ENCODE measurements around the gene KLHL5. TPM values are rescaled to one million over a fixed set of nuclear protein-coding genes. Genes with fewer than 3 reads are reported as not detected.

KLHL5 gene
- polyA plus RNA-seq, 2 of the 4 experiments (the other 2 are of a cell fraction) = 62.4 to 108 TPM

DNA sequence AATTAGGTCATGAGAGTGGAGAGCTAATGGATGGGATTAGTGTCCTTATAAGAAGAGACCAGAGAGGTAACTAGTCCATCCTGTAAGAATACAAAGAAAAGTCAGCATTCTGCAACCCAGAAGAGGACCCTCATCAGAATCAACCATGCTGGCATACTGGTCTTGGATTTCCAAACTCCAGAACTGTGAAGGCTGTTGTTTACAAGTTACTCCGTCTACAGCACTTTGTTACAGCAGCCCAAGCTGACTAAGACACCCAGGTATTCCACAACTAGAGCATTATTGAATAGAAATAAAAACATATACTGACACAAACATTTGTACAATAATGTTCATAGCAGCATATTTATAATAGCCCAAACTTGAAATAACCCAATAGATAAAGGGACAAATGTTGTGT, 39.0 kb upstream of the KLHL5 start:
- H3K4me2 ChIP-seq = no peak overlapping the region
- TF ChIP-seq CHD4 (IDR thresholded peaks at IDR 0.05; ENCODE audit: borderline replicate concordance) (no peak), HEYL (CRISPR knock-in tag; IDR thresholded peaks at IDR 0.05) (no peak), ZSCAN20 (CRISPR knock-in tag; IDR thresholded peaks at IDR 0.05) (no peak), RCOR1 (IDR thresholded peaks at IDR 0.05; ENCODE audit: low read depth, low read length) (no peak), POLR2A (IDR thresholded peaks at IDR 0.05; ENCODE audit: low read length) (no peak), POLR2AphosphoS2 (conservative IDR thresholded peaks at IDR 0.05; ENCODE audit: low read length) (no peak), FOSL2 (IDR thresholded peaks at IDR 0.05) (no peak), FOSL2 (CRISPR knock-in tag; IDR thresholded peaks at IDR 0.05) (no peak), CHD2 (IDR thresholded peaks at IDR 0.05; ENCODE audit: low read length, partially characterized antibody) (no peak), JUN (IDR thresholded peaks at IDR 0.05) (no peak), EP300 (IDR thresholded peaks at IDR 0.05) (no peak), FOSB (CRISPR knock-in tag; IDR thresholded peaks at IDR 0.05) (no peak), SREBF2 (IDR thresholded peaks at IDR 0.05) (no peak)
- TF ChIP-seq, protein P1, sequence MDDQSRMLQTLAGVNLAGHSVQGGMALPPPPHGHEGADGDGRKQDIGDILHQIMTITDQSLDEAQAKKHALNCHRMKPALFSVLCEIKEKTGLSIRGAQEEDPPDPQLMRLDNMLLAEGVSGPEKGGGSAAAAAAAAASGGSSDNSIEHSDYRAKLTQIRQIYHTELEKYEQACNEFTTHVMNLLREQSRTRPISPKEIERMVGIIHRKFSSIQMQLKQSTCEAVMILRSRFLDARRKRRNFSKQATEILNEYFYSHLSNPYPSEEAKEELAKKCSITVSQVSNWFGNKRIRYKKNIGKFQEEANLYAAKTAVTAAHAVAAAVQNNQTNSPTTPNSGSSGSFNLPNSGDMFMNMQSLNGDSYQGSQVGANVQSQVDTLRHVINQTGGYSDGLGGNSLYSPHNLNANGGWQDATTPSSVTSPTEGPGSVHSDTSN (IDR thresholded peaks at IDR 0.05) = no peak
- TF ChIP-seq, protein P2, sequence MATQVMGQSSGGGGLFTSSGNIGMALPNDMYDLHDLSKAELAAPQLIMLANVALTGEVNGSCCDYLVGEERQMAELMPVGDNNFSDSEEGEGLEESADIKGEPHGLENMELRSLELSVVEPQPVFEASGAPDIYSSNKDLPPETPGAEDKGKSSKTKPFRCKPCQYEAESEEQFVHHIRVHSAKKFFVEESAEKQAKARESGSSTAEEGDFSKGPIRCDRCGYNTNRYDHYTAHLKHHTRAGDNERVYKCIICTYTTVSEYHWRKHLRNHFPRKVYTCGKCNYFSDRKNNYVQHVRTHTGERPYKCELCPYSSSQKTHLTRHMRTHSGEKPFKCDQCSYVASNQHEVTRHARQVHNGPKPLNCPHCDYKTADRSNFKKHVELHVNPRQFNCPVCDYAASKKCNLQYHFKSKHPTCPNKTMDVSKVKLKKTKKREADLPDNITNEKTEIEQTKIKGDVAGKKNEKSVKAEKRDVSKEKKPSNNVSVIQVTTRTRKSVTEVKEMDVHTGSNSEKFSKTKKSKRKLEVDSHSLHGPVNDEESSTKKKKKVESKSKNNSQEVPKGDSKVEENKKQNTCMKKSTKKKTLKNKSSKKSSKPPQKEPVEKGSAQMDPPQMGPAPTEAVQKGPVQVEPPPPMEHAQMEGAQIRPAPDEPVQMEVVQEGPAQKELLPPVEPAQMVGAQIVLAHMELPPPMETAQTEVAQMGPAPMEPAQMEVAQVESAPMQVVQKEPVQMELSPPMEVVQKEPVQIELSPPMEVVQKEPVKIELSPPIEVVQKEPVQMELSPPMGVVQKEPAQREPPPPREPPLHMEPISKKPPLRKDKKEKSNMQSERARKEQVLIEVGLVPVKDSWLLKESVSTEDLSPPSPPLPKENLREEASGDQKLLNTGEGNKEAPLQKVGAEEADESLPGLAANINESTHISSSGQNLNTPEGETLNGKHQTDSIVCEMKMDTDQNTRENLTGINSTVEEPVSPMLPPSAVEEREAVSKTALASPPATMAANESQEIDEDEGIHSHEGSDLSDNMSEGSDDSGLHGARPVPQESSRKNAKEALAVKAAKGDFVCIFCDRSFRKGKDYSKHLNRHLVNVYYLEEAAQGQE (IDR thresholded peaks at IDR 0.05) = no peak
- ChIA-PET CTCF (no interaction called here), POLR2A (no interaction called here)
- H3K27ac ChIP-seq = 0 out of 6 replicates have a peak overlapping the region, but pooled peaks of 1 of the 2 experiments have one; percentile 10
- H3K4me3 ChIP-seq = no peak overlapping the region
- peaks cover 25% of the 10 kb centered on the region; the same call in 2 of the 3 replicates for H3K4me1 ChIP-seq
- no peak for ATAC-seq
- no peak for DNase-seq (ENCODE audit: low read depth in 1 of 2, low spot score in 1 of 2)
- 88% methylated on average over 1 of the region's 1 CpG for WGBS (ENCODE audit: missing lambda C conversion rate)
- FAIRE-seq = no peak
- no peaks in the 10 kb centered on the region for H3K9me3 ChIP-seq

DNA sequence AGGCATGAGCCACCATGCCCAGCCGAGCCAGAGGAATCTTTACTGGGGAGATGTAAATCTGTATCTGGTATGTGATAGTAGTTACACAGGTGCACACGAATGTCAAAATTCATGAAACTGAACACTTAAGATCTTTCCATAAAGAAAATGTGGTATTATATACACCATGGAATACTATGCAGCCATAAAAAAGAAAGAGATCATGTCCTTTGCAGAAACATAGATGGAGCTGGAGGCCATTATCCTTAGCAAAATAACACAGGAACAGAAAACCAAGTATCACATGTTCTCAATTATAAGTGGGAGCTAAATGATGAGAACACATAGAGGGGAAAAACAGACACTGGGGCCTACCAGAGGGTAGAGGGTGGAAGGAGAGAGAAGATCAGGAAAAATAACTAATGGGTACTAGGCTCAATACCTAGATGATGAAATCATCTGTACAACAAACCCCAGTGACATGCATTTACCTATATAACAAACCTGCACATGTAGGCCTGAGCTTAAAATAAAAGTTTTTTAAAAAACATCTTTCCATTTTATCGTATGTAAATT, 37.6 kb upstream of the KLHL5 start:
- ChIA-PET CTCF (interaction anchor here (1.0 kb wide), 1 partner anchor 18 kb away, joined by 3 read pairs; no protein-coding TSS in a partner anchor), POLR2A (interaction anchor here (1.0 kb wide), 1 partner anchor 19 kb away, joined by 6 read pairs; no protein-coding TSS in a partner anchor)
- no peaks in the 10 kb centered on the region for H3K9me3 ChIP-seq
- DNase-seq (ENCODE audit: low read depth in 1 of 2, low spot score in 1 of 2) (no peak), ATAC-seq (no peak), FAIRE-seq (no peak)
- WGBS (ENCODE audit: missing lambda C conversion rate) = 94% methylated on average over 3 of the region's 3 CpGs
- no peak overlapping the region for H3K4me3 ChIP-seq
- H3K4me1 ChIP-seq = peaks cover 33% of the 10 kb centered on the region; the same call in 2 of the 3 replicates
- TF ChIP-seq KDM5A (IDR thresholded peaks at IDR 0.05) (no peak), MAFK (IDR thresholded peaks at IDR 0.05; ENCODE audit: partially characterized antibody) (no peak), CBX2 (IDR thresholded peaks at IDR 0.05; ENCODE audit: borderline replicate concordance, low read depth) (no peak), MYC (IDR thresholded peaks at IDR 0.05; ENCODE audit: borderline replicate concordance, low read length) (no peak), JUN (IDR thresholded peaks at IDR 0.05) (no peak), ZSCAN20 (CRISPR knock-in tag; IDR thresholded peaks at IDR 0.05) (no peak), CBX8 (IDR thresholded peaks at IDR 0.05) (no peak), ZNF302 (CRISPR knock-in tag; IDR thresholded peaks at IDR 0.05) (no peak), CHD4 (IDR thresholded peaks at IDR 0.05; ENCODE audit: borderline replicate concordance) (no peak), HOXB13 (CRISPR knock-in tag; IDR thresholded peaks at IDR 0.05; ENCODE audit: low read depth) (no peak), CEBPB (IDR thresholded peaks at IDR 0.05) (no peak), FOXS1 (CRISPR knock-in tag; IDR thresholded peaks at IDR 0.05) (no peak), PHF8 (IDR thresholded peaks at IDR 0.05; ENCODE audit: borderline replicate concordance, low read depth) (no peak), HOXA7 (CRISPR knock-in tag; IDR thresholded peaks at IDR 0.05) (no peak), ESRRA (IDR thresholded peaks at IDR 0.05; ENCODE audit: borderline replicate concordance, low read length) (no peak), SMC3 (IDR thresholded peaks at IDR 0.05) (no peak)
- TF ChIP-seq, protein P3, sequence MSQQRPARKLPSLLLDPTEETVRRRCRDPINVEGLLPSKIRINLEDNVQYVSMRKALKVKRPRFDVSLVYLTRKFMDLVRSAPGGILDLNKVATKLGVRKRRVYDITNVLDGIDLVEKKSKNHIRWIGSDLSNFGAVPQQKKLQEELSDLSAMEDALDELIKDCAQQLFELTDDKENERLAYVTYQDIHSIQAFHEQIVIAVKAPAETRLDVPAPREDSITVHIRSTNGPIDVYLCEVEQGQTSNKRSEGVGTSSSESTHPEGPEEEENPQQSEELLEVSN (IDR thresholded peaks at IDR 0.05; ENCODE audit: borderline replicate concordance, low read depth) = no peak
- H3K4me2 ChIP-seq = peak overlapping the region; percentile 87
- H3K27ac ChIP-seq = peak overlapping the region; percentile 86 to 87; a peak in 4 of 6 replicates

All from A549 (cell line).